Prostate gland (tissue), 2 donors: Measurements from ENCODE around the gene ZNF710.

Source experiments
- CTCF ChIP-seq, 4 experiments: fragments of 200-600 bp in 2 of 4; fragments of 450-650 bp in 2 of 4; sonication (generic) in 2 of 4; IDR thresholded peaks; 1 replicate in 3 of 4; 2 replicates in 1 of 4; pipeline ENCODE4 v1.5.1; 2016 to 2019; ENCODE audit warnings: antibody characterized with exemption in 4 of 4, mild to moderate bottlenecking in 2 of 4, moderate library complexity in 2 of 4
- POLR2A ChIP-seq: fragments of 450-650 bp; IDR thresholded peaks from one replicate; pipeline ENCODE4 v1.6.1; 2016; ENCODE audit warnings: antibody characterized with exemption, mild to moderate bottlenecking
- POLR2AphosphoS5 ChIP-seq: sonication (generic); formaldehyde crosslinking; IDR thresholded peaks from one replicate; pipeline ENCODE4 v1.6.1; 2017; ENCODE audit warnings: antibody characterized with exemption

- TF ChIP-seq CTCF (IDR thresholded peaks at IDR 0.05) (no peak), POLR2AphosphoS5 (no peak), POLR2A (no peak)
Measured at GRCh38 chr15:90115783-90116182, 114.7 kb downstream of the ZNF710 start.
